OCI-LY1 (cell line): ENCODE results near the gene ARHGEF17.

ENCODE experiments used
- H2AFZ ChIP-seq: fragments of 200-600 bp; sonication (generic), shearing (Covaris generic); 2 replicates; pipeline ENCODE4 v1.6.0; 2014; ENCODE audit warnings: antibody characterized with exemption, mild to moderate bottlenecking, low read length
- H3F3A ChIP-seq: fragments of 200-600 bp; sonication (generic), shearing (Covaris generic); 2 replicates; pipeline ENCODE4 v1.6.0; 2014; ENCODE audit warnings: mild to moderate bottlenecking, antibody characterized with exemption, low read length, moderate library complexity; ENCODE audit not compliant: insufficient read depth
- H3K27ac ChIP-seq: fragments of 200-600 bp; sonication (generic); 2 replicates; pipeline ENCODE4 v1.5.1; 2014; ENCODE audit warnings: low read length, mixed run types, mild to moderate bottlenecking, low read depth; ENCODE audit not compliant: poor library complexity, severe bottlenecking
- H3K27me3 ChIP-seq: fragments of 200-600 bp; sonication (generic); 2 replicates; pipeline ENCODE4 v1.6.0; 2014; ENCODE audit warnings: antibody characterized with exemption, mild to moderate bottlenecking, low read length, moderate library complexity; ENCODE audit not compliant: insufficient read depth
- H3K36me3 ChIP-seq: fragments of 200-600 bp; sonication (generic); 2 replicates; pipeline ENCODE4 v1.6.1; 2014; ENCODE audit warnings: mild to moderate bottlenecking, antibody characterized with exemption, low read length, moderate library complexity, mixed read lengths; ENCODE audit not compliant: insufficient read depth
- H3K4me1 ChIP-seq: fragments of 200-600 bp; sonication (generic); 2 replicates; pipeline ENCODE4 v1.5.1; 2014; ENCODE audit warnings: mild to moderate bottlenecking, low read length, moderate library complexity; ENCODE audit not compliant: insufficient read depth, severe bottlenecking
- H3K4me2 ChIP-seq: fragments of 200-600 bp; sonication (generic), shearing (Covaris generic); 2 replicates; pipeline ENCODE4 v1.6.1; 2014; ENCODE audit warnings: low read length
- H3K4me3 ChIP-seq: fragments of 200-600 bp; sonication (generic); 2 replicates; pipeline ENCODE4 v1.5.1; 2014; ENCODE audit warnings: low read length, low read depth, mild to moderate bottlenecking, mixed read lengths; ENCODE audit not compliant: poor library complexity, severe bottlenecking
- H3K79me2 ChIP-seq: fragments of 200-600 bp; shearing (Covaris generic); 2 replicates; pipeline ENCODE4 v1.6.1; 2016; ENCODE audit warnings: mixed run types, low read length, mixed read lengths; ENCODE audit not compliant: insufficient read depth
- H3K9ac ChIP-seq: fragments of 200-600 bp; sonication (generic), shearing (Covaris generic); 2 replicates; pipeline ENCODE4 v1.6.1; 2014; ENCODE audit warnings: mild to moderate bottlenecking, low read length, mixed read lengths
- H3K9me2 ChIP-seq: fragments of 200-600 bp; sonication (generic), shearing (Covaris generic); 2 replicates; pipeline ENCODE4 v1.6.1; 2014; ENCODE audit warnings: low read depth, mild to moderate bottlenecking, low read length, mixed read lengths
- H3K9me3 ChIP-seq: fragments of 200-600 bp; shearing (Covaris generic); 2 replicates; pipeline ENCODE4 v1.6.1; 2014; ENCODE audit warnings: low read length, mixed read lengths
- H4K20me1 ChIP-seq: fragments of 200-600 bp; sonication (generic), shearing (Covaris generic); 2 replicates; pipeline ENCODE4 v1.6.0; 2016; ENCODE audit warnings: mild to moderate bottlenecking, low read length; ENCODE audit not compliant: insufficient read depth
- EZH2 ChIP-seq: fragments of 200-600 bp; sonication (generic), shearing (Covaris generic); IDR thresholded peaks from 2 replicates; pipeline ENCODE4 v1.8.0; 2017; ENCODE audit warnings: borderline replicate concordance, mixed run types, mild to moderate bottlenecking, antibody characterized with exemption, low read length, moderate library complexity, mixed read lengths
- TF ChIP-seq, protein P1 (sequence below): fragments of 200-600 bp; sonication (generic), shearing (Covaris generic); IDR thresholded peaks from 2 replicates; pipeline ENCODE4 v1.5.1; 2017; ENCODE audit warnings: mild to moderate bottlenecking, antibody characterized with exemption, low read length, moderate library complexity, mixed read lengths

The ARHGEF17 gene

DNA sequence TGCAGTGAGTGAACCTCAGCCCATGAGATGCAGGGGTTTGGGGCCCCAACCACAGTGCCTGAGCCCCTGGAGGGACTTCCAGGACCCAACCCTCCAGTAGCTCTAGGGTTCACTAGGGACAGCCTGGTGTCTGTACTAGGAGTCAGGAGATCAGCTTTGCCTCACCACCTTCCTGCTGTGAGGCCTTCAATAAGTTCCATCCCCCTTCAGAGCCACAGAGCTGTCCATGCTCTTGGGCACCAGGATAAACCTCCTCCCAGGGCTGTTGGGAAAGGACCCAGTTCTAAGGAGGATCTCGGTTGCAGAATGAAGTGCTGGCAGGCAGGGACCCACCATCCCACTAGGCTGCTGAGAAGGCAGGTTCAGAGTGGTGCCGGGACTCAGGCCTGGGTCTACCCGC, 9.7 kb downstream of the ARHGEF17 start:
- Histone ChIP-seq H3K27me3 (no peaks in the 10 kb centered on the region), H3K9me2 (no peaks in the 10 kb centered on the region), H2AFZ (no peak overlapping the region), H3K79me2 (no peaks in the 10 kb centered on the region), H3K9me3 (no peaks in the 10 kb centered on the region), H3K4me2 (no peak overlapping the region), H3K27ac (no peak overlapping the region), H3K9ac (no peak overlapping the region), H3K36me3 (no peaks in the 10 kb centered on the region), H4K20me1 (no peaks in the 10 kb centered on the region), H3K4me1 (no peaks in the 10 kb centered on the region), H3F3A (no peaks in the 10 kb centered on the region), H3K4me3 (no peak overlapping the region)
- TF ChIP-seq, protein P1, sequence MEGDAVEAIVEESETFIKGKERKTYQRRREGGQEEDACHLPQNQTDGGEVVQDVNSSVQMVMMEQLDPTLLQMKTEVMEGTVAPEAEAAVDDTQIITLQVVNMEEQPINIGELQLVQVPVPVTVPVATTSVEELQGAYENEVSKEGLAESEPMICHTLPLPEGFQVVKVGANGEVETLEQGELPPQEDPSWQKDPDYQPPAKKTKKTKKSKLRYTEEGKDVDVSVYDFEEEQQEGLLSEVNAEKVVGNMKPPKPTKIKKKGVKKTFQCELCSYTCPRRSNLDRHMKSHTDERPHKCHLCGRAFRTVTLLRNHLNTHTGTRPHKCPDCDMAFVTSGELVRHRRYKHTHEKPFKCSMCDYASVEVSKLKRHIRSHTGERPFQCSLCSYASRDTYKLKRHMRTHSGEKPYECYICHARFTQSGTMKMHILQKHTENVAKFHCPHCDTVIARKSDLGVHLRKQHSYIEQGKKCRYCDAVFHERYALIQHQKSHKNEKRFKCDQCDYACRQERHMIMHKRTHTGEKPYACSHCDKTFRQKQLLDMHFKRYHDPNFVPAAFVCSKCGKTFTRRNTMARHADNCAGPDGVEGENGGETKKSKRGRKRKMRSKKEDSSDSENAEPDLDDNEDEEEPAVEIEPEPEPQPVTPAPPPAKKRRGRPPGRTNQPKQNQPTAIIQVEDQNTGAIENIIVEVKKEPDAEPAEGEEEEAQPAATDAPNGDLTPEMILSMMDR, result no peak
- TF ChIP-seq EZH2, result no peak

DNA sequence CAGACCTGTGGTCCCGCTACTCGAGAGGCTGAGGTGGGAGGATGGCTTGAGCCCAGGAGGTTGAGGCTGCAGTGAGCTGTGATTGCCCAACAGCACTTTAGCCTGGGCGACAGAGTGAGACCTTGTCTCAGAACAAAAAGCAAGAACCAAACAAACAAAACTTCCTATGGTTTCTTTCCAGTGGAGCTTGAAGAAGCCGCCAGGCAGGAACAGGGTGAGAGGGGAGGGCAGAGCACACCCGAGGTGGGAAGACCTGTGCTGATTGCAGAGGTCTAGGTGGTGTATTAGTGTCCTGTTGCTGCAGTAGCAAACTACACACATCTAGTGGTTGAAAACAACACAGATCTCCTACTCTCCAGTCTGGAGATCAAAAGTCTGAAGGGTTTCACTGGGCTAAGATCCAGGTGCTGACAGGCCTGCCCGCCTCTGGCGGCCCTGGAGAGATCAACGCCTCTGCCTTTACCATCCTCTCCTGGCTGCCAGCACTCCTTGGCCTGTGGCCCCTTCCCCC, 10.5 kb downstream of the ARHGEF17 start:
- Histone ChIP-seq H3K9me3 (no peaks in the 10 kb centered on the region), H2AFZ (no peak overlapping the region), H3K27ac (no peak overlapping the region), H3K4me3 (no peak overlapping the region), H3K36me3 (no peaks in the 10 kb centered on the region), H3F3A (no peaks in the 10 kb centered on the region), H3K9ac (no peak overlapping the region), H3K79me2 (no peaks in the 10 kb centered on the region), H3K4me2 (no peak overlapping the region), H3K9me2 (no peaks in the 10 kb centered on the region), H3K27me3 (no peaks in the 10 kb centered on the region), H4K20me1 (no peaks in the 10 kb centered on the region), H3K4me1 (no peaks in the 10 kb centered on the region)
- no peak for TF ChIP-seq EZH2
- TF ChIP-seq, protein P1, result no peak

DNA sequence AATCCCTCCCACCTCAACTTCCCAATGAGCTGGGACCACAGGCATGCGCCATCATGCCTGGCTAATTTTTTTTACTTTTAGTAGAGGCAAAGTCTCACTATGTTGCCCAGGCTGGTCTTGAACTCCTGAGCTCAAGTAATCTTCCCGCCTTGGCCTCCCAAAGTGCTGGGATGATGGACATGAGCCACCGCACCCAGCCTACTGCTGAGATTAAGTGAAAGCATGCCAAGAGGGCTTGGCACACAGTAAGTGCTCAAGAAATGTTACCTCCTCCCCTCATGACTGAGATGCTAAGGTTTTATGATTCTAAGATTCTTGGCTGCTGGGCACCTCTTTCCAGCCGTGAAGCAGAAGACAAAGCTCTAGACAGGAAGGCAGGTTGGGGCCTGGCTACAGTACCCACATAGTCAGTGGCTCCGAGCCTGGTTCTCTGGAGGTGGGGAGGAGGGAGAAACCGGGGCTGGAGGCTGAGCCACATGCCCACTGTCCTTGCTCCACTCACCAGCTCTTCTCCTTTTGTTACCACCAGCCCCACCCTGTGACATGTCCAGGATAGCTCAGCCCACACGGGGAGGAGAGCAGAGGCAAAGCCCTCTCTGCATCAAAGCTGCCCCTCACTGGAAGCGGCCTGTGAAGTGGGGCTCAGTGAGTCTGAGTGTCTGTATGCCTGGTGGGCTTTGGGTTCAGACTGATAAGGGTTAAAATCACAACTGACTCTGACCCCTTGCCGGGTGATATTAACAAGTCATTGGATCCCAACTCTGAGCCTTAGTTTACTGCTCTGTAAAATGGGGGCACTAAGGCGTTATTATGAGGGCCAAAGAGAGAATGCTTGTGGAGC, 12.9 kb downstream of the ARHGEF17 start:
- Histone ChIP-seq H4K20me1 (no peaks in the 10 kb centered on the region), H3K4me2 (no peak overlapping the region), H3K9me2 (no peaks in the 10 kb centered on the region), H3K36me3 (no peaks in the 10 kb centered on the region), H3K4me1 (no peaks in the 10 kb centered on the region), H3K27ac (no peak overlapping the region), H3K4me3 (no peak overlapping the region), H2AFZ (no peak overlapping the region), H3K9me3 (no peaks in the 10 kb centered on the region), H3K27me3 (no peaks in the 10 kb centered on the region), H3K79me2 (no peaks in the 10 kb centered on the region), H3K9ac (no peak overlapping the region), H3F3A (no peaks in the 10 kb centered on the region)
- no peak for TF ChIP-seq EZH2
- TF ChIP-seq, protein P1, result no peak
